Type B pancreatic cell (in vitro differentiated cells): ENCODE results near the gene IGFBP7. TPM values are rescaled to one million over a fixed set of nuclear protein-coding genes. Genes with fewer than 3 reads are reported as not detected.

ENCODE experiments used
- DNase-seq: peaks from one replicate; pipeline ENCODE4 v3.0.0; 2021; ENCODE audit warnings: mixed read lengths; ENCODE audit not compliant: unreplicated experiment; ENCODE audit errors: extremely low spot score
- H3K27ac Mint-ChIP-seq: 2 replicates; pipeline ENCODE4 v1.8.0; 2021; ENCODE audit warnings: mild to moderate bottlenecking, mixed read lengths
- H3K27me3 Mint-ChIP-seq: 2 replicates; pipeline ENCODE4 v1.8.0; 2021; ENCODE audit warnings: mixed read lengths
- H3K36me3 Mint-ChIP-seq: 2 replicates; pipeline ENCODE4 v1.8.0; 2021; ENCODE audit warnings: mixed read lengths
- H3K4me1 Mint-ChIP-seq: one replicate; pipeline ENCODE4 v1.8.0; 2021; ENCODE audit warnings: mixed read lengths; ENCODE audit not compliant: unreplicated experiment
- H3K4me3 Mint-ChIP-seq: 2 replicates; pipeline ENCODE4 v1.8.0; 2021; ENCODE audit warnings: mild to moderate bottlenecking, mixed read lengths
- H3K9me3 Mint-ChIP-seq: 2 replicates; pipeline ENCODE4 v1.8.0; 2021; ENCODE audit warnings: mixed read lengths
- total RNA-seq: library from RNA; stranded (reverse); gene quantifications from 2 replicates; pipeline ENCODE4 v1.2.1, GENCODE V29; 2021; ENCODE audit warnings: low replicate concordance
- TF ChIP-seq, protein P1 (sequence below): fragments of 200-600 bp; sonication (generic); conservative IDR thresholded peaks from 2 replicates; pipeline ENCODE4 v1.5.0; 2021; ENCODE audit warnings: antibody characterized with exemption, mild to moderate bottlenecking

Gene IGFBP7
- total RNA-seq, 1 donor from 2014 or later: 108 TPM

- Mint-ChIP-seq H3K27ac (no peak overlapping the region), H3K4me3 (no peak overlapping the region), H3K27me3 (no peaks in the 10 kb centered on the region), H3K4me1 (peaks cover 18% of the 10 kb centered on the region), H3K9me3 (peaks cover 6% of the 10 kb centered on the region), H3K36me3 (no peaks in the 10 kb centered on the region)
- TF ChIP-seq, protein P1, sequence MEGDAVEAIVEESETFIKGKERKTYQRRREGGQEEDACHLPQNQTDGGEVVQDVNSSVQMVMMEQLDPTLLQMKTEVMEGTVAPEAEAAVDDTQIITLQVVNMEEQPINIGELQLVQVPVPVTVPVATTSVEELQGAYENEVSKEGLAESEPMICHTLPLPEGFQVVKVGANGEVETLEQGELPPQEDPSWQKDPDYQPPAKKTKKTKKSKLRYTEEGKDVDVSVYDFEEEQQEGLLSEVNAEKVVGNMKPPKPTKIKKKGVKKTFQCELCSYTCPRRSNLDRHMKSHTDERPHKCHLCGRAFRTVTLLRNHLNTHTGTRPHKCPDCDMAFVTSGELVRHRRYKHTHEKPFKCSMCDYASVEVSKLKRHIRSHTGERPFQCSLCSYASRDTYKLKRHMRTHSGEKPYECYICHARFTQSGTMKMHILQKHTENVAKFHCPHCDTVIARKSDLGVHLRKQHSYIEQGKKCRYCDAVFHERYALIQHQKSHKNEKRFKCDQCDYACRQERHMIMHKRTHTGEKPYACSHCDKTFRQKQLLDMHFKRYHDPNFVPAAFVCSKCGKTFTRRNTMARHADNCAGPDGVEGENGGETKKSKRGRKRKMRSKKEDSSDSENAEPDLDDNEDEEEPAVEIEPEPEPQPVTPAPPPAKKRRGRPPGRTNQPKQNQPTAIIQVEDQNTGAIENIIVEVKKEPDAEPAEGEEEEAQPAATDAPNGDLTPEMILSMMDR: no peak
- no peak for DNase-seq
Measured at GRCh38 chr4:57085278-57085677, 24.9 kb downstream of the IGFBP7 start.

- TF ChIP-seq, protein P1: no peak
- no peaks in the 10 kb centered on the region for H3K27me3 Mint-ChIP-seq
- peaks cover 18% of the 10 kb centered on the region for H3K4me1 Mint-ChIP-seq
- H3K36me3 Mint-ChIP-seq: no peaks in the 10 kb centered on the region
- peaks cover 6% of the 10 kb centered on the region for H3K9me3 Mint-ChIP-seq
- H3K27ac Mint-ChIP-seq: no peak overlapping the region
- H3K4me3 Mint-ChIP-seq: no peak overlapping the region
- DNase-seq: no peak
Measured at GRCh38 chr4:57084360-57084759, 25.8 kb downstream of the IGFBP7 start.

DNA sequence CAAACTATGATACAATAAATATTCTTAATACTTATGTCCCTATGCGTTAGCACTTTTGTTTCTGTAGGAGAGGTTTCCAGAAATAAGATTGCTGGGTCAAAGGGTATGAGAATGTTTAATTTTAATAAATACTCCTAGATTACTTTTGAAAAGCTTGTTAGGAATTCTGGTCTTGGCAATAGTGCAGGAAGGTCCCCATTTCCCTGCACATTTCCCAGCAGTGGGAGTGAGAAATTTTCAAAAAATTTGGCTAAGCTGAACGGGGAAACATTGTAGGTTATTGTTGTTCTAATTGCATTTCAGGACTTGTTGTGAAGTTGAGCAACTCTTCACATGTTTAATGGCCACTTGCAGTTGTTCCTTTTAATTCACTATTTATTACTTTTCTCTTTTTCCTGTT lies 27.1 kb downstream of the IGFBP7 start:
- Mint-ChIP-seq H3K27ac (no peak overlapping the region), H3K9me3 (peaks cover 6% of the 10 kb centered on the region), H3K4me1 (peaks cover 31% of the 10 kb centered on the region)

GRCh38 chr4:57081651-57082621 lies 28.2 kb downstream of the IGFBP7 start:
- H3K9me3 Mint-ChIP-seq: peaks cover 6% of the 10 kb centered on the region
- no peaks in the 10 kb centered on the region for H3K36me3 Mint-ChIP-seq
- peak overlapping the region; percentile 83 for H3K27ac Mint-ChIP-seq
- peaks cover 39% of the 10 kb centered on the region for H3K4me1 Mint-ChIP-seq
- H3K4me3 Mint-ChIP-seq: no peak overlapping the region
- no peak for DNase-seq
- H3K27me3 Mint-ChIP-seq: no peaks in the 10 kb centered on the region
- TF ChIP-seq, protein P1: no peak

More for the DNA sequence above, 27.1 kb downstream of the IGFBP7 start:
- TF ChIP-seq, protein P1: no peak
- H3K4me3 Mint-ChIP-seq: no peak overlapping the region
- H3K27me3 Mint-ChIP-seq: no peaks in the 10 kb centered on the region
- no peak for DNase-seq
- no peaks in the 10 kb centered on the region for H3K36me3 Mint-ChIP-seq

- Mint-ChIP-seq H3K4me1 (peaks cover 39% of the 10 kb centered on the region), H3K27me3 (no peaks in the 10 kb centered on the region), H3K9me3 (peaks cover 6% of the 10 kb centered on the region), H3K27ac (peak overlapping the region; percentile 83), H3K36me3 (no peaks in the 10 kb centered on the region), H3K4me3 (peak overlapping the region; percentile 51)
- TF ChIP-seq, protein P1: no peak
- DNase-seq: no peak
Measured at GRCh38 chr4:57080781-57081650, 29.2 kb downstream of the IGFBP7 start.
